EL (cell line): ENCODE measurements around the gene MCF2L.

ENCODE experiments used
- DNase-seq: peaks from one replicate; pipeline ENCODE4 v3.0.0-alpha.2; 2016

Gene MCF2L

GRCh38 chr13:112963641-112964040 is 5.4 kb upstream of the MCF2L start:
- DNase-seq, result no peak

- DNase-seq, result no peak
Measured at GRCh38 chr13:112964971-112965492, 4.0 kb upstream of the MCF2L start.

- no peak for DNase-seq
Measured at GRCh38 chr13:112965573-112966115, 3.4 kb upstream of the MCF2L start.

GRCh38 chr13:112966776-112967175 is 2.2 kb upstream of the MCF2L start:
- DNase-seq, result no peak

GRCh38 chr13:112967686-112968379 is 1.2 kb upstream of the MCF2L start:
- peak; percentile 4 for DNase-seq

GRCh38 chr13:112968380-112968909 is 569 bp upstream of the MCF2L start:
- no peak for DNase-seq

GRCh38 chr13:112969692-112970338 is 801 bp downstream of the MCF2L start:
- no peak for DNase-seq

- peak; percentile 5 for DNase-seq
Measured at GRCh38 chr13:112970552-112971287, 1.7 kb downstream of the MCF2L start.

GRCh38 chr13:112971288-112971643 is 2.3 kb downstream of the MCF2L start:
- no peak for DNase-seq

GRCh38 chr13:112972258-112972657 is 3.2 kb downstream of the MCF2L start:
- no peak for DNase-seq

- DNase-seq, result no peak
Measured at GRCh38 chr13:112972867-112973576, 4.0 kb downstream of the MCF2L start.

GRCh38 chr13:112973577-112973951 is 4.5 kb downstream of the MCF2L start:
- no peak for DNase-seq

- DNase-seq, result no peak
Measured at GRCh38 chr13:112974125-112974524, 5.1 kb downstream of the MCF2L start.

GRCh38 chr13:112974671-112975070 is 5.7 kb downstream of the MCF2L start:
- peak; percentile 6 for DNase-seq

- DNase-seq, result no peak
Measured at GRCh38 chr13:112975401-112975939, 6.5 kb downstream of the MCF2L start.

GRCh38 chr13:112976526-112976925 is 7.5 kb downstream of the MCF2L start:
- DNase-seq, result no peak

GRCh38 chr13:112977091-112977490 is 8.1 kb downstream of the MCF2L start:
- no peak for DNase-seq

GRCh38 chr13:112977525-112977924 is 8.5 kb downstream of the MCF2L start:
- no peak for DNase-seq

- no peak for DNase-seq
Measured at GRCh38 chr13:112978561-112979405, 9.8 kb downstream of the MCF2L start.

GRCh38 chr13:112979406-112979902 is 10.4 kb downstream of the MCF2L start:
- no peak for DNase-seq

GRCh38 chr13:112980434-112980833 is 11.4 kb downstream of the MCF2L start:
- DNase-seq, result no peak
